Measurements from ENCODE around the gene AOX1.

AOX1 gene

DNA sequence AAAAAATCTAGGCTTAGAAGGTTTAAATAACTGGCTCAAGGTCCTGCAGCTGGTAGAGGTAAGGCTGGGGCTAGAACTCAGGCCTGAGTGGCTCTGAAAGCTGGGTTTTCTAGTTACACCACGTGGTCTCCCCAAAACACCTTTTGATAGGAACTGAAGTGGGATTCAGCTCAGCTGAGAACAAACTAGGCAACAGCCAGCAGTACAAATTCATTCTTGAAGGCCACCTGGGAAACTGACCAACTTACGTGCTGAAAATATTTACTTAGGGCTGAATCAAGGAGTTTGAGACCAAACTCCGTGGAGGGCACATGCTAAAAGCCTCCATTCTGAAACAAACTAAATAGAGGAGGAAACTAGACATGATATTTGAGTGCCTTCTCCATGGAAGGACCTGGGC lies 67.2 kb downstream of the AOX1 start:
- WGBS (ENCODE audit: insufficient coverage): 100% methylated on average over 2 of the region's 3 CpGs
- CTCF ChIA-PET: no interaction called here

DNA sequence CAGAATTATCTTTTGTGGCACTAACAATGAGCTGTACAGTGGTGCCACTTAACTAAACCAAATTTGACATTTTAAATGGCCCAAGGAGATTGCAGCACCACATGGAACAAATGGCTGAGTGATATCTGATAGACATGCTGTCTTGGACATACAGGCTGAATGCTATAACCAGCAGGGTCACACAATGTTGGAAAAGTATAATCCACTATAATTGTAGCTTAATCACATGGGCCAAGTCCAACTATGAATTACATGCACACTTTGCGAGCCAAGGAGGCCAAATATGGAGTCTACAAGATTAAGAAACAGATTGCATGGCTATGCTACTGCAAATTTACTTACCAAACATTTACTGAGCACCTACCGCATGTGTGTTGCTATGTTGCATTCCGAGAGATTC lies 69.0 kb downstream of the AOX1 start:
- H3K27ac ChIP-seq (ENCODE audit: insufficient read depth in 1 of 2, low read depth in 1 of 2, low read length in 2 of 2, poor library complexity in 1 of 2, severe bottlenecking in 2 of 2): no peak overlapping the region
- DNase-seq: no peak
- CTCF ChIA-PET: interaction anchor here (0.8 to 1.3 kb wide), 3 partner anchors 8 to 48 kb away, joined by 3 to 5 read pairs (median 3); no protein-coding TSS in a partner anchor
- peaks cover 0 to 8% (median 0%) of the 10 kb centered on the region in 4 experiments for H3K4me1 ChIP-seq (ENCODE audit: control extremely low read depth in 1 of 4, control insufficient read depth in 4 of 4, insufficient read depth in 4 of 4, low read length in 3 of 4)
- POLR2A ChIA-PET: interaction anchor here (0.6 kb wide), 1 partner anchor 165 kb away, joined by 3 read pairs; no protein-coding TSS in a partner anchor
- no peak overlapping the region for H3K4me3 ChIP-seq (ENCODE audit: control insufficient read depth in 1 of 7, extremely low read depth in 1 of 7, insufficient read depth in 4 of 7, low read depth in 2 of 7, low read length in 6 of 7)
- peaks cover 0 to 2% (median 0%) of the 10 kb centered on the region in 5 experiments for H3K9me3 ChIP-seq (ENCODE audit: control extremely low read depth in 1 of 5, control insufficient read depth in 4 of 5, insufficient read depth in 2 of 5, low read depth in 1 of 5, low read length in 4 of 5)
- no peaks in the 10 kb centered on the region for H3K36me3 ChIP-seq (ENCODE audit: control insufficient read depth in 4 of 4, insufficient read depth in 4 of 4, low read length in 3 of 4)
- no peaks in the 10 kb centered on the region for H3K27me3 ChIP-seq (replicated peaks in 2 of 5; ENCODE audit: control insufficient read depth in 4 of 5, insufficient read depth in 5 of 5, low read length in 4 of 5)
- WGBS (ENCODE audit: insufficient coverage): 100% methylated on average over 2 of the region's 3 CpGs

More for the DNA sequence above, 67.2 kb downstream of the AOX1 start:
- Histone ChIP-seq H3K4me3 (ENCODE audit: control insufficient read depth in 1 of 7, extremely low read depth in 1 of 7, insufficient read depth in 4 of 7, low read depth in 2 of 7, low read length in 6 of 7) (no peak overlapping the region), H3K27ac (ENCODE audit: insufficient read depth in 1 of 2, low read depth in 1 of 2, low read length in 2 of 2, poor library complexity in 1 of 2, severe bottlenecking in 2 of 2) (no peak overlapping the region), H3K9me3 (ENCODE audit: control extremely low read depth in 1 of 5, control insufficient read depth in 4 of 5, insufficient read depth in 2 of 5, low read depth in 1 of 5, low read length in 4 of 5) (peaks cover 0 to 2% (median 0%) of the 10 kb centered on the region in 5 experiments), H3K27me3 (replicated peaks in 2 of 5; ENCODE audit: control insufficient read depth in 4 of 5, insufficient read depth in 5 of 5, low read length in 4 of 5) (no peaks in the 10 kb centered on the region), H3K4me1 (ENCODE audit: control extremely low read depth in 1 of 4, control insufficient read depth in 4 of 4, insufficient read depth in 4 of 4, low read length in 3 of 4) (peaks cover 0 to 14% (median 2%) of the 10 kb centered on the region in 4 experiments), H3K36me3 (ENCODE audit: control insufficient read depth in 4 of 4, insufficient read depth in 4 of 4, low read length in 3 of 4) (no peaks in the 10 kb centered on the region)
- no peak for DNase-seq
- POLR2A ChIA-PET: no interaction called here

DNA sequence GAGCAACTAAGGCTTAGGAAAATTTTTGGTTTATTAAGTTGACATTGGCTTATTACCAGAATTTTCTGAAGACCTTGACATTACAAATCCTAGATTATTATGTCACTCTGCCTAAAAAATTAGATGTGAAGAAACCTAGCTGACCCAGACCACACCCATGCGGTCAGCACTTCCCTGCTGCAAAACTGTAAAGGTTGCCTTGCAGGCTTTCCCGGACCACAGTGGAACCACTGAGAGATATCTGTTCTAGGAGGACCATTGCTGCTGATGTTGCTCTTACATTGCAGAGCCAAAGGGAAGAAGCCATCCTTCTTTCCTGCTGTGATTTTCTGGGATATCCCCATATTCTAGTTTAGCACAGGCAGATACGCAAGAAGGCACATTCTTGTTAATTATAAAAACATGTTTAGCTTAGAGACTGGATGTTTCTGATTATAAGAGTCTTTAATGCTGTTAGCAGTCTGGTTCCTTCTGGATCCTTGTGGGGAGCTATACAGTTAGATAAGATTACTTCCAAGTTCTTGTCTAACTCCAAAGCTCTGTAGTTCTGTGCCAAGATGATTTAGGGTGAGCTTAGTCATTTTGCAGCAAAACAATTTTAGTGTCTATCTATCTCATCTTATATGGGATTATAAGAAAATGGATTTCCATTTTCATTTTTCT lies 70.2 kb downstream of the AOX1 start:
- no peak overlapping the region for H3K4me3 ChIP-seq (ENCODE audit: control insufficient read depth in 1 of 7, extremely low read depth in 1 of 7, insufficient read depth in 4 of 7, low read depth in 2 of 7, low read length in 6 of 7)
- WGBS (ENCODE audit: insufficient coverage): 100% methylated on average over 2 of the region's 3 CpGs
- no peaks in the 10 kb centered on the region for H3K9me3 ChIP-seq (ENCODE audit: control extremely low read depth in 1 of 5, control insufficient read depth in 4 of 5, insufficient read depth in 2 of 5, low read depth in 1 of 5, low read length in 4 of 5)
- H3K27me3 ChIP-seq (replicated peaks in 2 of 5; ENCODE audit: control insufficient read depth in 4 of 5, insufficient read depth in 5 of 5, low read length in 4 of 5): no peaks in the 10 kb centered on the region
- peaks cover 0 to 8% (median 0%) of the 10 kb centered on the region in 4 experiments for H3K4me1 ChIP-seq (ENCODE audit: control extremely low read depth in 1 of 4, control insufficient read depth in 4 of 4, insufficient read depth in 4 of 4, low read length in 3 of 4)
- H3K27ac ChIP-seq (ENCODE audit: insufficient read depth in 1 of 2, low read depth in 1 of 2, low read length in 2 of 2, poor library complexity in 1 of 2, severe bottlenecking in 2 of 2): no peak overlapping the region
- H3K36me3 ChIP-seq (ENCODE audit: control insufficient read depth in 4 of 4, insufficient read depth in 4 of 4, low read length in 3 of 4): no peaks in the 10 kb centered on the region
- DNase-seq: no peak
- ChIA-PET POLR2A (no interaction called here), CTCF (no interaction called here)

DNA sequence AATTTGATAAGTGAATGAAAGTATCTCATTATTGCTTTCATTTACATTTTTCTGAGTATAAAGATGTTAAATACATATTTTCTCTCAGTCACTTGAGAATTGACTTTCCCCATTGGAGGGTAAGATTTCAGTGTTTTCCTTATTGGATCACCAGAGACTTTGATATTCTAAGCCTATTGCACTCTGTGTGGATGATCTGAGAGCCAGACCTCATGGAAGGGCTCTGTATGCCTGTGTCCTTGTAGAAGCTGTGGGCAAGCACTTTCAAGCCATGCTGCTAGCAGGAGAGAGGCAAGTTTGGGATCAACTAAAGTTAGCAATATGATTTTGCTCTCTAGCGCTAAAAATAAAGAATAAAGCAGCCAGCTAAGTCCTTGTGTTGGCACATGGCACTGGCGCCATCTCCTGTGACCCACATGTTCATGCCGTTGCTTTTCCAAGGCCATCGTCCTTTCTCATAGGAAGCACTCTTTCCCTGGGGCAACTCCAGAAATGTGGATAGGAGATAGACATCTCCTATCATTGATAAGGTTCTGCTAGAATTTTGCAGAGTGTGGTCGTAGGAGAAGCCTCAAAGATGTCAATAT lies 72.6 kb downstream of the AOX1 start:
- no peak overlapping the region for H3K27ac ChIP-seq (ENCODE audit: insufficient read depth in 1 of 2, low read depth in 1 of 2, low read length in 2 of 2, poor library complexity in 1 of 2, severe bottlenecking in 2 of 2)
- no peaks in the 10 kb centered on the region for H3K36me3 ChIP-seq (ENCODE audit: control insufficient read depth in 4 of 4, insufficient read depth in 4 of 4, low read length in 3 of 4)
- H3K4me1 ChIP-seq (ENCODE audit: control extremely low read depth in 1 of 4, control insufficient read depth in 4 of 4, insufficient read depth in 4 of 4, low read length in 3 of 4): peaks cover 0 to 8% (median 0%) of the 10 kb centered on the region in 4 experiments
- H3K9me3 ChIP-seq (ENCODE audit: control extremely low read depth in 1 of 5, control insufficient read depth in 4 of 5, insufficient read depth in 2 of 5, low read depth in 1 of 5, low read length in 4 of 5): no peaks in the 10 kb centered on the region
- H3K4me3 ChIP-seq (ENCODE audit: control insufficient read depth in 1 of 7, extremely low read depth in 1 of 7, insufficient read depth in 4 of 7, low read depth in 2 of 7, low read length in 6 of 7): no peak overlapping the region
- CTCF ChIA-PET: no interaction called here
- H3K27me3 ChIP-seq (replicated peaks in 2 of 5; ENCODE audit: control insufficient read depth in 4 of 5, insufficient read depth in 5 of 5, low read length in 4 of 5): no peaks in the 10 kb centered on the region
- 100% methylated on average over 4 of the region's 5 CpGs for WGBS (ENCODE audit: insufficient coverage)
- DNase-seq: no peak
- POLR2A ChIA-PET: no interaction called here

DNA sequence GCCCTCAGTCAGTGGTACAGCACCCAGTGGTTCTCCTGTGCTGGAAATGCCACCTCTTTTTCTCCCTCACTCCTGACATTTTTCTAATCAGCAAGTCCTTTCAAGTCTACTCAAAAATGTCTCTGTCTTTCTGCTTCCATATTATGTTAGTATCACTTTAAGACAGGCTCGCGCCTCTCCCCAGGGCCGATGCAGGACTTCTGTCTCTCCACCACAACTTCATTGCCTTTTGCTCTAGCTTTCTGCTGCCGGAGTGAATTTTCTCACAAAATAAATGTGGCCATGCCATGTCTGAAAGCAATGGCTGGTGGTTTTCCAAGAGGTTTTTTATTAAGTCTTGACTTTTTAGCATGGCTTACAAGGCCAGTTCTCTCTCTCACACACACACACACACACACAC lies 73.6 kb downstream of the AOX1 start:
- ChIA-PET CTCF (no interaction called here), POLR2A (no interaction called here)
- no peaks in the 10 kb centered on the region for H3K9me3 ChIP-seq (ENCODE audit: control extremely low read depth in 1 of 5, control insufficient read depth in 4 of 5, insufficient read depth in 2 of 5, low read depth in 1 of 5, low read length in 4 of 5)
- H3K27ac ChIP-seq (ENCODE audit: insufficient read depth in 1 of 2, low read depth in 1 of 2, low read length in 2 of 2, poor library complexity in 1 of 2, severe bottlenecking in 2 of 2): no peak overlapping the region
- no peaks in the 10 kb centered on the region for H3K36me3 ChIP-seq (ENCODE audit: control insufficient read depth in 4 of 4, insufficient read depth in 4 of 4, low read length in 3 of 4)
- WGBS (ENCODE audit: insufficient coverage): 93% methylated on average over 3 of the region's 4 CpGs
- no peak overlapping the region for H3K4me3 ChIP-seq (ENCODE audit: control insufficient read depth in 1 of 7, extremely low read depth in 1 of 7, insufficient read depth in 4 of 7, low read depth in 2 of 7, low read length in 6 of 7)
- no peak for DNase-seq
- H3K4me1 ChIP-seq (ENCODE audit: control extremely low read depth in 1 of 4, control insufficient read depth in 4 of 4, insufficient read depth in 4 of 4, low read length in 3 of 4): peaks cover 0 to 3% (median 0%) of the 10 kb centered on the region in 4 experiments
- no peaks in the 10 kb centered on the region for H3K27me3 ChIP-seq (replicated peaks in 2 of 5; ENCODE audit: control insufficient read depth in 4 of 5, insufficient read depth in 5 of 5, low read length in 4 of 5)

DNA sequence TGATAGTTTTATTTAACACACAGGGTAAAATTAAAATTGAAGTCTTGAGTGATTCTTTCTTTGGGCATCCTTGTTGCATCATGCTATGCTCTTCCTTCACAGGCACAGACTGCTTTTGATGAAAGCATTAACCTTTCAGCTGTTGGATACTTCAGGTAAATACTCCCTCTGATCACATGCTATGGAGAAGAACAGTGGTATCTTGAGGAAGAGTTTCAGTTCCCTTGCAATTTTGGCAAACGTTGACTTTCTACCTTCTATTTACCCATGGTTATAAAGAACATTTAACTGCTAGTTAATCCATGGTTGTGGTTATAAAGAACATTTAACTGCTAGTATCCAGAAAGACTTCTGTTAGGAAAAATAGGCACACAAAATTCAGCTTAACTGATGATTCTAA lies 75.7 kb downstream of the AOX1 start:
- no CpG with 5 or more reads among the region's 1 CpG for WGBS (ENCODE audit: insufficient coverage)
- Histone ChIP-seq H3K9me3 (ENCODE audit: control extremely low read depth in 1 of 5, control insufficient read depth in 4 of 5, insufficient read depth in 2 of 5, low read depth in 1 of 5, low read length in 4 of 5) (no peaks in the 10 kb centered on the region), H3K27ac (ENCODE audit: insufficient read depth in 1 of 2, low read depth in 1 of 2, low read length in 2 of 2, poor library complexity in 1 of 2, severe bottlenecking in 2 of 2) (no peak overlapping the region), H3K4me3 (ENCODE audit: control insufficient read depth in 1 of 7, extremely low read depth in 1 of 7, insufficient read depth in 4 of 7, low read depth in 2 of 7, low read length in 6 of 7) (no peak overlapping the region), H3K27me3 (replicated peaks in 2 of 5; ENCODE audit: control insufficient read depth in 4 of 5, insufficient read depth in 5 of 5, low read length in 4 of 5) (no peaks in the 10 kb centered on the region), H3K4me1 (ENCODE audit: control extremely low read depth in 1 of 4, control insufficient read depth in 4 of 4, insufficient read depth in 4 of 4, low read length in 3 of 4) (no peaks in the 10 kb centered on the region), H3K36me3 (ENCODE audit: control insufficient read depth in 4 of 4, insufficient read depth in 4 of 4, low read length in 3 of 4) (no peaks in the 10 kb centered on the region)
- DNase-seq: no peak
- POLR2A ChIA-PET: interaction anchor here (0.6 kb wide), 1 partner anchor 76 kb away, joined by 3 read pairs; no protein-coding TSS in a partner anchor
- CTCF ChIA-PET: interaction anchor here (1.3 kb wide), 1 partner anchor 16 kb away, joined by 3 read pairs; no protein-coding TSS in a partner anchor

DNA sequence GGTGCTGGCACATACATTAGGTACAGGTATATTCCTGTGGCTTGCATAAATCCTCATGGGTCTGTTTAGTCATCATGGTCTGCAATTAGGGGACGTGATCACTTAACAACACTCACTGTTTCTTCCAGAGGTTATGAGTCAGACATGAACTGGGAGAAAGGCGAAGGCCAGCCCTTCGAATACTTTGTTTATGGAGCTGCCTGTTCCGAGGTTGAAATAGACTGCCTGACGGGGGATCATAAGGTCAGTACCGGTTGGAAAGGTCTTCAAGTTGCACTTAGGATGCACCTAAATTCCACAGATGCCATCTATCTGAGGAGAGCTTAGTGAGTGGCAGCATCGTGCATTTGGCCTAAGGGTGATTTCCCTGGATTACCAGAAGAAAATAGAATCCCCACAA lies 76.9 kb downstream of the AOX1 start:
- no peaks in the 10 kb centered on the region for H3K27me3 ChIP-seq (replicated peaks in 2 of 5; ENCODE audit: control insufficient read depth in 4 of 5, insufficient read depth in 5 of 5, low read length in 4 of 5)
- H3K4me1 ChIP-seq (ENCODE audit: control extremely low read depth in 1 of 4, control insufficient read depth in 4 of 4, insufficient read depth in 4 of 4, low read length in 3 of 4): peaks cover 0 to 7% (median 4%) of the 10 kb centered on the region in 4 experiments
- WGBS (ENCODE audit: insufficient coverage): 96% methylated on average over 6 of the region's 7 CpGs
- CTCF ChIA-PET: interaction anchor here (0.6 to 1.6 kb wide), 3 partner anchors 8 to 44 kb away, joined by 3 read pairs; no protein-coding TSS in a partner anchor
- no peaks in the 10 kb centered on the region for H3K36me3 ChIP-seq (ENCODE audit: control insufficient read depth in 4 of 4, insufficient read depth in 4 of 4, low read length in 3 of 4)
- POLR2A ChIA-PET: no interaction called here
- H3K4me3 ChIP-seq (ENCODE audit: control insufficient read depth in 1 of 7, extremely low read depth in 1 of 7, insufficient read depth in 4 of 7, low read depth in 2 of 7, low read length in 6 of 7): no peak overlapping the region
- no peak for DNase-seq
- H3K9me3 ChIP-seq (ENCODE audit: control extremely low read depth in 1 of 5, control insufficient read depth in 4 of 5, insufficient read depth in 2 of 5, low read depth in 1 of 5, low read length in 4 of 5): no peaks in the 10 kb centered on the region
- H3K27ac ChIP-seq (ENCODE audit: insufficient read depth in 1 of 2, low read depth in 1 of 2, low read length in 2 of 2, poor library complexity in 1 of 2, severe bottlenecking in 2 of 2): no peak overlapping the region

All from common myeloid progenitor, CD34-positive (primary cell).